BLaER1 treated with 17β-estradiol and CSF1 and Interleukin-3, amounts not matched to agents 10 nM and 100 nM (cell line): ENCODE data around the gene RASL12.
A peak's percentile ranks its signal among the peaks of the same experiment; 100 is the strongest.
"Not testable (repeated sequence)": the region's sequence is repeated elsewhere in the genome, so short reads cannot be mapped to it uniquely, and the experiment has no call there.

ENCODE experiments used
- H3K27ac ChIP-seq, 11 experiments: shearing (Covaris generic); formaldehyde crosslinking; 2 replicates each; pipeline ENCODE4 v1.8.1; 2022
- H3K27me3 ChIP-seq, 11 experiments: shearing (Covaris generic); formaldehyde crosslinking; 2 replicates each; pipeline ENCODE4 v1.8.1; 2022
- H3K36me3 ChIP-seq, 11 experiments: shearing (Covaris generic); formaldehyde crosslinking; 2 replicates each; pipeline ENCODE4 v1.8.1; 2022
- H3K4me1 ChIP-seq, 10 experiments: shearing (Covaris generic); formaldehyde crosslinking; 2 replicates each; pipeline ENCODE4 v1.8.1; 2022
- H3K4me2 ChIP-seq, 11 experiments: shearing (Covaris generic); formaldehyde crosslinking; 2 replicates each; pipeline ENCODE4 v1.8.1; 2022
- H3K4me3 ChIP-seq, 10 experiments: shearing (Covaris generic); formaldehyde crosslinking; 2 replicates each; pipeline ENCODE4 v1.8.1; 2022
- H3K9ac ChIP-seq, 11 experiments: shearing (Covaris generic); formaldehyde crosslinking; 2 replicates each; pipeline ENCODE4 v1.8.1; 2022
- H3K9me3 ChIP-seq, 11 experiments: shearing (Covaris generic); formaldehyde crosslinking; replicated peaks in 1 of 11; 2 replicates each; pipeline ENCODE4 v1.8.1; 2022
- H4K20me1 ChIP-seq, 11 experiments: shearing (Covaris generic); formaldehyde crosslinking; 2 replicates each; pipeline ENCODE4 v1.8.1; 2022
- Cebpa-rat ChIP-seq, 11 experiments: shearing (Covaris generic); IDR thresholded peaks; 2 replicates each; pipeline ENCODE4 v1.8.1; 2022

The RASL12 gene

DNA sequence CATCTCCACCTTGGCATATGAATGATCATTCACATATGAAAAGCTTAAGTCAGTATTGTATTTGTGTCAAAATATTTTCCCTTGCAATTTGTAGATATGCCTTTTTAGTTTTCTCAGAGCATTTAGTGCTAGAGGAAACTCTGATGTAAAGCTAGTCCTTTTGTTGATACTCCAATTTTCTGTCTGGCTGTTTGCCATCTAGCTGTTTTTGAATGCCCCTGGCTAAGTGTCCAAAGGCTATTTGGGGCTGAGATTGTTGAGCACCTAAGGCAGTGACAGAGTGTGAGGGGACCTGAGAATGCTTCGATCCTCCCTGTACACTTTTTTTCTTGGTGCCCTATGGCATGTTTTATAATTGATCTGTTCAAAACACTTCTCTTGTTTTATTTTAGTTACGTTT lies 19.6 kb downstream of the RASL12 start:
- Histone ChIP-seq H3K36me3 (no peaks in the 10 kb centered on the region), H3K27me3 (no peaks in the 10 kb centered on the region), H3K9ac (no peak overlapping the region), H3K9me3 (no peaks in the 10 kb centered on the region), H3K4me2 (no peak overlapping the region), H4K20me1 (no peaks in the 10 kb centered on the region), H3K4me1 (peaks cover 16 to 29% (median 21%) of the 10 kb centered on the region in 10 experiments), H3K27ac (no peak overlapping the region), H3K4me3 (no peak overlapping the region)
- TF ChIP-seq Cebpa-rat (IDR thresholded peaks at IDR 0.05): no peak

DNA sequence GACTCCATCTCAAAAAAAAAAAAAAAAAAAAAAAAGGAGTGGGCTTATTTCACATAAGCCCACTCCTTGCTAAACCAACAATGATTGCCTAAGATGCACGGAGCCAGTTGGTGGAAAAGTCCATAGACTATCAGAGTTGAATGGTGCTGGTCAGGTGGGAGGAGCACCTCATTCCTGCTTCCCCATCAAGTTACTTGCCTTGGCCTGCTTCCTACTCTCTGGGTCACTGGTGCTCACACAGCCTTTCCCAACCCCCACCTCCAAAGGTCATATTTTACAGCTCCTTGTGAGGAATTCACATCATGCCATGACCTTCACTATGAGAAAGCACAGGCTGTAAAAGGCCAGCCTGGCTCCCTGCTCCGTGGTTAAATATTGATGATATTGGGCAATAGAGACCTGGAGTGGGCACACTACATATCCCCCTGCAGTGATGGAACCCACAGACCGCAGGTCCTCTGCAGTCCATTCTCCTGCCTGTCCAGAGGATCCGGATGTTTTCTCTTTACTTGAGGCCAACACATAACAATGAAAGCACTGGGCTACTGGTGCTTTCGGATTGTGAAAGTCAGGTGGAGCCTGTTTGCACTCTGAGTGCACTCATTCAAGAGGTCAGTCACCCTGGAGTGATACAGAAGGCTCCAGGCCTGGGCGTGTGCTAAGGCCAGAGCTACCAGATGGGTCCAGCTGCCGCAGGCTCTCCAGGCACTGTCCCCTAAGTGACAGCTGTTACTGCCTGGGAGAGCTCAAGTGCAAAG lies 22.9 kb downstream of the RASL12 start, which contains the start of gene SLC51B:
Gene SLC51B, plus strand, starts transcription at position 664 of the 758 bp plus-strand sequence. CDS start 4,618 bp downstream, outside the sequence.
- no peak within 1 kb of the TSS for H3K4me3 ChIP-seq
- no peak within 1 kb of the TSS for H3K27ac ChIP-seq
- no peak within 1 kb of the TSS for H3K9ac ChIP-seq
- 0 out of 22 replicates have a peak, but pooled peaks of 1 of the 11 experiments have one; percentile 9 for TF ChIP-seq Cebpa-rat (IDR thresholded peaks at IDR 0.05)
- H3K36me3 ChIP-seq: no peaks in the 10 kb centered on the region
- peak within 1 kb of the TSS in 3 of 11 experiments; percentile 44 to 55 (median 53); a peak in 5 of 22 replicates for H3K4me2 ChIP-seq
- no peaks in the 10 kb centered on the region for H3K9me3 ChIP-seq
- no peaks in the 10 kb centered on the region for H4K20me1 ChIP-seq
- H3K4me1 ChIP-seq: peaks cover 8 to 29% (median 13%) of the 10 kb centered on the region in 10 experiments
- H3K27me3 ChIP-seq: no peaks in the 10 kb centered on the region

DNA sequence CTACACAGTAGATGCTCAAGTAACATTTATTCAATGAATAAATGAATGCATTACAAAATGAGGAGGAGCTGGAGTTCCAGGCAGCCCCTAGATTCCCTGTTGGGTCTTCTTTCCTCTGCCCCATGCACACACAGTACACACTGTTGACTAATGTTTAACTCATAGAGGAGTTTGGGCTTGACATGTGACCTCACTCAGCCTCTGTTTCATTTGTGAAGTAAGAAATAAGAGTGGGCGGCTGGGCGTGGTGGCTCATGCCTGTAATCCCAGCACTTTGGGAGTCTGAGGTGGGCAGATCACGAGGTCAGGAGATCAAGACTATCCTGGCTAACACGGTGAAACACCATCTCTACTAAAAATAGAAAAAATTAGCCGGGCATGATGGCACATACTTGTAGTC lies 23.6 kb downstream of the RASL12 start:
- H3K9ac ChIP-seq, H3K9me3 ChIP-seq, H3K27me3 ChIP-seq, H3K4me3 ChIP-seq, H3K27ac ChIP-seq, H3K36me3 ChIP-seq, H4K20me1 ChIP-seq: not testable (repeated sequence)
- Histone ChIP-seq H3K4me1 (peaks cover 2 to 23% (median 6%) of the 10 kb centered on the region in 10 experiments), H3K4me2 (peak overlapping the region in 3 of 11 experiments; percentile 44 to 55 (median 53); a peak in 5 of 22 replicates)

DNA sequence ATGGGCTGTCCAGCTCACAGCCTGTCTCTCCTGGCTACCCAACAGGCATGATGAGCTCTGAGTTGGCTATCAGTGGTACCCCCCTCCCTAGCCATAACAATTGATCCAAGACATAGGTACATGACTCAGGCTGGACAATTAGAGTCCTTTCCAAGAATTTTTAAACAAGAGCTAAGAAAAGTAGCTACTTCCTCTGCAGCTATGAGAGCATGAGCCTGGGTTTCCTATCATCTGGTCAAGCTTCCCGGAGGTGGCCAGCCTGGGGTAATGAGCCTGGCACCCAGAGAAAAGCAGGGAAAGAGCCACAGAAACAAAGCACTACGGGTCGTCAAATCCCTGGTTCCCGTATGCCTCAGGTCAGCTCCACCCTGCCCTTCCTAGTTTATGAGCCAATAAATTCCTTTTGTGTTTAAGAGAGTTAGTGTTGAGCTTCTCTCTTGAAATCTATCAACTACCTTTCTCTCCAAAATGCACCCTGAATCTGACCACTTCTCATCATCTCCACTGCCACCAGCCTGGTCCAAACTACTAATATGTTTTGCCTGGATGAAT lies 24.9 kb downstream of the RASL12 start:
- 0 out of 22 replicates have a peak overlapping the region, but pooled peaks of 2 of the 11 experiments have one; percentile 4 to 10 for H3K4me2 ChIP-seq
- no peak overlapping the region for H3K9ac ChIP-seq
- H3K9me3 ChIP-seq: no peaks in the 10 kb centered on the region
- H3K27me3 ChIP-seq: no peaks in the 10 kb centered on the region
- H3K4me1 ChIP-seq: peaks cover 0 to 23% (median 0%) of the 10 kb centered on the region in 10 experiments; a peak in 6 of 20 replicates
- no peaks in the 10 kb centered on the region for H3K36me3 ChIP-seq
- no peak for TF ChIP-seq Cebpa-rat (IDR thresholded peaks at IDR 0.05)
- H3K4me3 ChIP-seq: no peak overlapping the region
- H4K20me1 ChIP-seq: no peaks in the 10 kb centered on the region
- no peak overlapping the region for H3K27ac ChIP-seq

DNA sequence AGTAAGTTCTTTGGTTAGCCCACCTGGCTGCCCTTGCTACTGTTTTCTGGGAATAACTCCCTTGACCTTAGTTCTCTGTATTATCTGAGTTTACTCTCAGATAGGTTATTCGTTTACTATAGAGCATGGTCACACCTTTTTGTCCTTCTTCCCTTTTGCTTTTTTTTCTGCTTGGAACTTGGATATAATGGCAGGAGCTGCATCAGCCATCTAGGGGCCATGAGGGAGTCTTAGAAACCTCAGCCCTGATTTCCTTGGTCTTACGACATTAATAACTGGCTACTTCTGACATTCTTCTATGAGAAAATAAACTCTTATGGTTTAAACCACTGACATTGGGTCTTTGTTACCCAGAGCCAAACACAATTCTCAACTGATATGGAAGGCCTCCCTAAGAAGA lies 26.0 kb downstream of the RASL12 start:
- no peaks in the 10 kb centered on the region for H3K27me3 ChIP-seq
- H3K4me2 ChIP-seq: peak overlapping the region in 2 of 11 experiments; percentile 10 to 45; a peak in 1 of 22 replicates
- no peak overlapping the region for H3K9ac ChIP-seq
- no peaks in the 10 kb centered on the region for H4K20me1 ChIP-seq
- no peaks in the 10 kb centered on the region for H3K36me3 ChIP-seq
- no peak for TF ChIP-seq Cebpa-rat (IDR thresholded peaks at IDR 0.05)
- peaks cover 0 to 23% (median 0%) of the 10 kb centered on the region in 10 experiments; a peak in 6 of 20 replicates for H3K4me1 ChIP-seq
- H3K4me3 ChIP-seq: no peak overlapping the region
- H3K9me3 ChIP-seq: no peaks in the 10 kb centered on the region
- no peak overlapping the region for H3K27ac ChIP-seq

DNA sequence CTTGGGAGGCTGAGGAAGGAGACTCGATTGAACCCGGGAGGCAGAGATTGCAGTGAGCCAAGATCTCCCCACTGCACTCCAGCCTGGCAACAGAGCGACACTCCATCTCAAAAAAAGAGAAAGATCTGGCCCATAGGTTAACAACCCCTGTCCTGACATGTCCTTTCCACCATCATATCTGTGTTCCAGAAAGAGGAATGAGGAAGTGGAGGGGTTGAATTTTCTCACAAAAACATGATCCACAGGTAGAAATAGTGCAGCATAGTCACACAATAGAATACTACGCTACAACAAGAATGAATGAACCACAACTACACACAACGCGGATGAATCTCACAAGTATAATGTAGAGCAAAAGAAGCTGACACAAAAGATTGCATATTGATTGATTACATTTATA lies 27.3 kb downstream of the RASL12 start:
- Histone ChIP-seq H3K36me3 (no peaks in the 10 kb centered on the region), H3K27me3 (no peaks in the 10 kb centered on the region), H3K4me1 (peaks cover 0 to 23% (median 0%) of the 10 kb centered on the region in 10 experiments; a peak in 6 of 20 replicates), H4K20me1 (no peaks in the 10 kb centered on the region), H3K9me3 (no peaks in the 10 kb centered on the region), H3K4me2 (no peak overlapping the region), H3K4me3 (no peak overlapping the region), H3K9ac (no peak overlapping the region), H3K27ac (no peak overlapping the region)
- no peak for TF ChIP-seq Cebpa-rat (IDR thresholded peaks at IDR 0.05)

DNA sequence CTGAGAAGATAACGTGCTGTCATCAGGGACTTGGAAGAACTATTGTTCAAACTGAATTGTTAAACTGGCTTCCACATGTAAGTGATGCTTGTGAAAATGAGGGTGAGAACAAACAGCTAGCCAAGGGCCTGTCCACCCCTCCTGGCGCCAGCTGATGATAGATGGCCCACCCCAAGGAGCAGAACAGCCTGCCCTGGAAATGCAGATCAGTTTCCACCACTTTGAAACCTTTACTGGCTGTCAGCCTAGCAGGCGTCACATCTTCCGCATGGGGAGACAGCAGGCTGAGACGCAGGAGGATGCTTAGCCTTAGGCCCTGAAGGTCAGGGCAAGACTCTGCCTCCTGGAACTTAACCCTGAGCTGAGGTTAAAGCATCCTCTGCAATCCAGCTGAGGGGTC lies 29.0 kb downstream of the RASL12 start:
- Histone ChIP-seq H3K4me3 (no peak overlapping the region), H3K4me2 (no peak overlapping the region), H3K9me3 (no peaks in the 10 kb centered on the region), H4K20me1 (no peaks in the 10 kb centered on the region), H3K9ac (no peak overlapping the region), H3K36me3 (no peaks in the 10 kb centered on the region), H3K4me1 (peaks cover under 1 to 22% (median 5%) of the 10 kb centered on the region in 10 experiments; a peak in 15 of 20 replicates), H3K27me3 (no peaks in the 10 kb centered on the region), H3K27ac (no peak overlapping the region)
- TF ChIP-seq Cebpa-rat (IDR thresholded peaks at IDR 0.05): no peak

DNA sequence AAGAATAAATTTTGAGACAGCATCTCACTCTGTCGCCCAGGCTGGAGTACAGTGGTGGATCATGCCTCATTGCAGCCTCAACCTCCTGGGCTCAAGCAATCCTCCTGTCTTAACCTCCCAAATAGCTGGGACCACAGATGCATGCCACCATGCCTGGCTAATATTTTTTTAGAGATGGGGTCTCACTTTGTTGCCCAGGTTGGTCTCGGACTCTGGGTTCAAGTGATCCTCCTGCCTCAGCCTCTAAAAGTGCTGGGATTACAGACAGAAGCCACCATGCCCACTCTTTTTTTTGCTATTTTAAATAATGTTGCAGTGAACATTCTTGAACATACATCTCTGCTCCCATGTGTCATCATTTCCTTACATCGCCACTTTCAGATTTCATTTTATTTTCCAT lies 29.4 kb downstream of the RASL12 start:
- no peaks in the 10 kb centered on the region for H3K36me3 ChIP-seq
- H3K9ac ChIP-seq: no peak overlapping the region
- peaks cover 5 to 22% (median 9%) of the 10 kb centered on the region in 10 experiments for H3K4me1 ChIP-seq
- H3K27me3 ChIP-seq: no peaks in the 10 kb centered on the region
- no peak for TF ChIP-seq Cebpa-rat (IDR thresholded peaks at IDR 0.05)
- H3K4me2 ChIP-seq: no peak overlapping the region
- no peaks in the 10 kb centered on the region for H3K9me3 ChIP-seq
- H3K4me3 ChIP-seq: no peak overlapping the region
- no peak overlapping the region for H3K27ac ChIP-seq
- no peaks in the 10 kb centered on the region for H4K20me1 ChIP-seq

DNA sequence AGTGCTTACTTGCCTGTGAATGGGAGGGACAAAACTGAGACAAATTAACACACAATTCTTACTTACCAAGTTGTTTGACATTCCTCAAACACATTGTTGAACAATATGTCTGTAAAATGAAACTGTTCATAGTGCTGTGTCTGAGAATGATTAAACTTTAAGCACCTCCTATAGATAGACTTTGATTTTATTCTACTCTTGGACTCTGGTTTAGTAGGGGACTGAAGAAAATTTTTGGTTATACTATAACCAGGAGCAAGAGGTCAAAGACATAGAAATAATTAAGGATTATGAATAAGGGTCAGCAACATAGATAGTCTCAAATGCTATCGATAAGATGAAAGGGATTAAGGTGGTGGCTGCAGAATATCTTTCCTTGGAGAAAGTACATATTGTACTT lies 30.5 kb downstream of the RASL12 start:
- Histone ChIP-seq H3K4me3 (no peak overlapping the region), H3K36me3 (no peaks in the 10 kb centered on the region), H3K9me3 (no peaks in the 10 kb centered on the region), H4K20me1 (no peaks in the 10 kb centered on the region), H3K4me2 (no peak overlapping the region), H3K4me1 (peaks cover 12 to 26% (median 17%) of the 10 kb centered on the region in 10 experiments), H3K27ac (no peak overlapping the region), H3K27me3 (no peaks in the 10 kb centered on the region), H3K9ac (no peak overlapping the region)
- no peak for TF ChIP-seq Cebpa-rat (IDR thresholded peaks at IDR 0.05)
